CD4-positive, alpha-beta T cell treated with Interleukin-4 for 1 hour (primary cell): Measurements from ENCODE around the gene CPED1.

Source experiments
- DNase-seq, 2 donors: peaks; one replicate each; pipeline ENCODE4 v3.0.0-alpha.2; 2020 to 2022

The CPED1 gene

GRCh38 chr7:121334875-121335648 lies 346.6 kb downstream of the CPED1 start:
- DNase-seq = no peak

- no peak for DNase-seq
Measured at GRCh38 chr7:121336579-121336978, 348.1 kb downstream of the CPED1 start.

GRCh38 chr7:121337398-121337797 lies 348.9 kb downstream of the CPED1 start:
- no peak for DNase-seq

GRCh38 chr7:121339082-121339481 lies 350.6 kb downstream of the CPED1 start:
- DNase-seq = no peak

- no peak for DNase-seq
Measured at GRCh38 chr7:121341933-121342332, 353.4 kb downstream of the CPED1 start.

GRCh38 chr7:121342631-121343030 lies 354.1 kb downstream of the CPED1 start:
- no peak for DNase-seq

- DNase-seq = no peak
Measured at GRCh38 chr7:121343302-121343701, 354.8 kb downstream of the CPED1 start.

GRCh38 chr7:121344093-121344492 lies 355.6 kb downstream of the CPED1 start:
- DNase-seq = no peak

GRCh38 chr7:121344497-121344896 lies 356.0 kb downstream of the CPED1 start:
- DNase-seq = no peak
